NCI-H1048 (cell line): Measurements from ENCODE around the gene FHAD1.

Experiments
- DNase-seq: peaks from one replicate; lab custom pipeline; 2025; lab: John Stamatoyannopoulos, UW

The FHAD1 gene

DNA sequence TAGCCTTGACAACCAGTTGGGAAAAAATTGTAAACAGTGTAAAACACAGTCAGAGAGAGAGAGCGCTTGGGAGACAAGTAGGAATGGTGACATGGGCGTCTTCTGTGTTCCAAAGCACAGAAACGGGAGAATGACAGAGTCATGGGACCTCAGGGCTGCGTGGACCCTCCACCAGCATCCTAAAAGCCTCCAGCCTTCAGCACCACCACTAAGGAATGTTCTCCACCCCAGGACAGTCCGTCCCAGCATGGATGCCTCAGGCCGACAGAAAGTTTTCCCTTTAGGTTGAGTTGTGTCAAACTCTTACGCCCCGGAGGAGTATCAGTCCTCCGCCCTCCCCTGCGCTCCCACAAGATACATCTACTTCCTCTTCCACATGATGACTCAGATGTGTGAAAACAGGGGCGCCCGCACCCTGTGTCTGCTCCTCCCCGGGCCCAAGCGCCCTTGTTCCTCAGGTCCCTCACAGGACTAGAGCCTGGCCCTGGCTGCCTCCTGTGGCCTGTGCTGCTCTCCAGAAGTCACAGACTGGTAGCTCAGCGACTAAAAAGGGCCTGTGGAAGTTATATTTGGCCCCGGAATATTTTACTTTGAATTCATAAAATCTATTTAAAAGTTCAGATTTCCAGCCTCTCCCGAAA is 98.8 kb downstream of the FHAD1 start:
- no peak for DNase-seq

DNA sequence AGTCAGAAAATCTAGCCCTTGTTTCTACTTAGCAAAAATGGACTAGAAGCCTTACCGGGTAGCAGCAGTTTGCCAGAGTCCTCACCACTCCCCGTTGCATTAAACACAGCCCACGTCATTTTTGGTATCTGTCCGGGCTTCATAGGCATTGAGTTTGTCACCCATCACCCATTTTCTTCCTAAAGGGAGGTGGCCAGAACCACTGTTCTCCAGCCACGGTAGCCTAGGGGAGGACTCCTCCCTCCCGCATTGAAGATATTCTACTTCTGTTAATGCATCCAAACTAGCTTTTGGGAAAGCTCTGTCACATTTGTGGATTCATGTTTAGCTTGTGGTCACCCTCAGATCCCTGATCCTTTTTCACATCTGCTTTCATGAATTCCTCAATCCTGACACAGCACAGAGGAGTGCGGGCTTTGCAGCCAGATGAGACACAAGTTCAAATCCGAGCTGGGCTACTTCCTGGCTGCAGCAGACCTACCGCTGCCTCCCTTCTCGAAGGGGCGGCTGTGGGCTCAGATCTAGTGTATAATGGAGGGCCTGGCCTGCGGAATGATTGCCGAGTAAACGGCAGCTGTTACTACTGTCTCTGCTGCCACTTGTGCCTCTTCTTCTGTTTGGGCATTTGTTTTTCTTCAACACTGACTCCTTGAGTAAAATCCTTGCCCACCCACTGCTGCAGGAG is 99.5 kb downstream of the FHAD1 start:
- DNase-seq = no peak

DNA sequence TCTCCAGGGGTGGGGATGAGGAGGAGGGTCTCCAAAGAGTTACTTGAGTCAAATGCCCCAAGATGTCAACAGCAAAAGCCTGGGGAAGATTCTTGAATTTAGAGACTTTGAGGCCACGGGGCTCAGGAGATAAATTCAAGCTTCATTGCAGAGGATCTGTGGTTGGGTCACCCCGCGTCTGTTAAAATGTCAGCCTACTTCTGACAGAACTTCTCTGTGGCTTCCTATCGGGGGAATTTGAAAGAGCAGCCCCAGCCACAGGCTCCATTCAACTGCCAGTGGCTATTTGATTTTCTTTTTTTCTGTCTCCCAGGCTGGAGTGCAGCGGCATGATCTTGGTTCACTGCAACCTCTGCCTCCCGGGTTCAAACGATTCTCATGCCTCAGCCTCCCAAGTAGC is 100.2 kb downstream of the FHAD1 start:
- no peak for DNase-seq

- no peak for DNase-seq
These were observed 101.6 kb downstream of the FHAD1 start for GRCh38 chr1:15348648-15349047.

DNA sequence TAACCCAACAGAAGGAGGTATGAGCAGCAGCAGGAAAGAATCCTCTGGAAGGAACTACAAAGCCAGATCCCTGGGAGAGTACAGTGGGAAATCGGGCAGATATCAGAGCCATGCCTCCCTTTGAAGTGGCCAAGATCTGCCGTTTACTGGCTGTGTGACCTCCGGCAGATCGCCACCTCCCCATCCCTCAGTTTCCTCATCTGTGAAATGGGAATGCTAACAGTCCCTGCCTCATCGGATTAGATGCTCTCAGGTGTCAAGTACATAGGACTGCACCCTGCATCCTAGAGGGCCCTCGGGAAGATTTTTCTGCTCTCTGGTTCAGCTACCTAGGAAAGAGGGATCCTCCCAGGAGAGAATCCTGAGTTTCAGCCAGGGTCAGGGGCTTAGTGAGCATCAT is 102.1 kb downstream of the FHAD1 start:
- DNase-seq = no peak

DNA sequence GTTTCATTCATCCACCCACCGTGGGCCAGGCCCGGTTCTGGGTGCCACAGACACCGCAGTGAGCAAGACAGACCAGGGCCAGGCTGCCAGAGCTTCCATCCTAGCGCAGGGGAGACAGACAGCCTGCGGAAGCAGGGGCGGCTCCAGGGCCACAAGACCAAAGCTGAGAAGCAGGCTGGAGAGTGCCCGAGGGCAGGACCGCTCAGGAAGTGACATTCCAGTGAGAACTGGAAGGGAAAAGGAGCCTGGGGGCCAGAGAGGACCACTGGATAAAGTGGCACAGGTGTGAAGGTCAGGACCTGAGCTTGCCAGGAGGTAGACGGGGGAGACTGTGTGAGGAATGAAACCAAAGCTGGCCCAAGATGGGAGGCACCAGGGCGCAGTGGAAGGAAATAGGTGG is 103.1 kb downstream of the FHAD1 start:
- DNase-seq = no peak

GRCh38 chr1:15350551-15351200 is 103.7 kb downstream of the FHAD1 start:
- no peak for DNase-seq

DNA sequence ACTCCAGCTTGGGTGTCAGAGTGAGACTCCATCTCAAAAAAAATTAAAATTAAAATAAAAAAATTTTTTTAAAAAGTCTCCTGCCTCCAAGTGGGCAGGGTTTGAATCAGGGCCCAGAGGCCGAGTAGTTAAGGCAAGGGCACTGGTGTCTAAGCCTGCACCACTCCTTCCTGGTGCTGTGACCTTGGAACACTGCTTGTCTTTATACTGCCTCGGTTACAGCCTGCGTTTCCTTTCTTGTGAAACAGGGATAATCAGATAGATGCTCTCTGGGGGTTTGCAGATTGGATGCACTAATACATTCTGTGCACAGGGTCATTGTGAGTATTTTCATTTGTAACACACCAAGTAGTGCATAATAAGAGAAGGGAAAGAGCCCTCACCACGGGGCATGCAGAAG is 104.3 kb downstream of the FHAD1 start:
- no peak for DNase-seq

DNA sequence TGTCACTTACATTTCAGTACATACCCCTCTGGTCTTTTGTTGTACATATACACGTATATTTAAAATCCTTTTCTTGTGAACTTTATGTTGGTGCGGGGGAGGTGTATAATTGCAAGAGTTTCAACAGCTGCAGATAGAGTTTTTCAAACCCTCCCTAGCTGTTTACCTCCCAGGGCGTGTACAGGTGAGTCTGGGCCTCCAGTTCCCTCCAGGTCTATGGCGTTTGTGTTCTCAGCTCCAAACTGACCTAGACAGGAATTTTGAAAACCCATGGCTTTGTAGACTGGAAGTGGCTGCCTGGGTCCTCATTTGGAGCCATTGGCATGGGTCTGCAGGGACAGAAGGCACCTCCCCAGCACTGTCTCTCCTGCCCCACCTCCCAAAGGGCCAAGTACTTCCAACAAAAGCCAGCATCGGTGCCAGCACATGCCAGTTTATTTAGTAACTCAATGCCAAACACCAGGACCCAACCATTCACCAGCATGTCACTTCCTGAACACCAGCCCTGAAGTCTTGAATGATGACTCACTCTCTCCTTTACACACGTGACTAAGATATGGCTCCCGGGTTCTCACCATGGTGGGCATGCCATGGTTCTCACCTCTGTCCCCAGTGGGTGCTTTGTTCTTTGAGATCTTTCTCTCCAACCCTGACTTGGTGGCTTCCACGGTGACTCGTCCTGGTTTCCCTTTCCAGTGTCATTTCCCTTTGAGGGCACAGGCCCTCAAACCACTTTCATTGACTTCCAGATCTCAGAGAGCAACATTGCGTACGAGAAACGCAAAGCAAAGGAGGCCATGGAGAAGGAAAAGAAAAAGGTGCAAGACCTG is 105.3 kb downstream of the FHAD1 start:
- DNase-seq = no peak

DNA sequence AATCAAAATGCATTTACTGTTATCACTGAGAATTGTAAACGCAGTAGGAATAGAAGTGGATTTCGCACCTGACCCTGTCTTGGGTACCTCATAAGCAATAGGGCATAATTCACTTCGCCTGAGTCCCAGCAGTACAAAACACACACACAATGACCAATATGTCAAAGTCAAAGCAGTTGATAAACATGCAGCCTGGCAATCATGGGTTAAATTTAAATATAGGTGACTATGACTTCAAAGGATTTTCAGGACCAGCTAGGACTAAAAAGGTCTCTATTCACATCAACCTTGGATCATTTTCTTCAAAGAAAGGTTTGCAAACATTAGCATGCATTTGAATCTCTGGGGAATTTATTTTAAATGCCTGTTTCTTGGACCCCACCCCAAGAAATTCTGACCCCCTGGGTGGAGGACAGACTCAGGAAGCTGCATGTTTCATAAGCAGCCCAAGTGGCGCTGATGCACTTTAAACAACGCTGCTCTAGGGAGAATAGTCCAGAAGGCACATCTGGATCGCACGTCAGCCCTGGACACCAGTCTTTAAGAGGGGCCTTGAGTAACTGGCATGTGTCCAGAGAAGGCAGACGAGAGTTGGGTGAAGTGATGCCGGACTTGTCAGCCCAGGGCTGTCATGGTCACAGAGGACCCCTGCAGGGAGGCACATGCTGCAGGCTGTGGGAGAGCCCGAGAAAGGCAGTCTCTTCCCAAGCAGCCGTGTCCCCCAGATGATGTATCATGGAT is 107.0 kb downstream of the FHAD1 start:
- no peak for DNase-seq

DNA sequence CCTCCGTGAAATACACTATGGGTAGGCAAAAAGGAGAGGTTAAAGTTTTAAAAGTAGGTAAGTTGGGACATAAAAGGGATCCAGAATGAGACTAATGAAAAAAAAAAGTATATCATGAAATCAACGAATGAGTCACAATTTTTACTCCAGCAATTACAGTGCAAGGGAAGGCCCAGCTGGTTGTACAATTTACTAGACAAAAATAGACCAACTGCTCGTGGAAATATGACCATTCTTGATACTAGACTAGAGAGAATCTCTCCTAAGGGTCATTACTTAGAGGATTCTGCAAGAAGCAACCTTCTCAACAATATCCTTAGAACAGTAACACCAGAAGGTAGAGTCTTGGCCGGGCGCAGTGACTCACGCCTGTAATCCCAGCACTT is 107.5 kb downstream of the FHAD1 start:
- no peak for DNase-seq

- DNase-seq = no peak
These were observed 109.1 kb downstream of the FHAD1 start for GRCh38 chr1:15355968-15356625.

DNA sequence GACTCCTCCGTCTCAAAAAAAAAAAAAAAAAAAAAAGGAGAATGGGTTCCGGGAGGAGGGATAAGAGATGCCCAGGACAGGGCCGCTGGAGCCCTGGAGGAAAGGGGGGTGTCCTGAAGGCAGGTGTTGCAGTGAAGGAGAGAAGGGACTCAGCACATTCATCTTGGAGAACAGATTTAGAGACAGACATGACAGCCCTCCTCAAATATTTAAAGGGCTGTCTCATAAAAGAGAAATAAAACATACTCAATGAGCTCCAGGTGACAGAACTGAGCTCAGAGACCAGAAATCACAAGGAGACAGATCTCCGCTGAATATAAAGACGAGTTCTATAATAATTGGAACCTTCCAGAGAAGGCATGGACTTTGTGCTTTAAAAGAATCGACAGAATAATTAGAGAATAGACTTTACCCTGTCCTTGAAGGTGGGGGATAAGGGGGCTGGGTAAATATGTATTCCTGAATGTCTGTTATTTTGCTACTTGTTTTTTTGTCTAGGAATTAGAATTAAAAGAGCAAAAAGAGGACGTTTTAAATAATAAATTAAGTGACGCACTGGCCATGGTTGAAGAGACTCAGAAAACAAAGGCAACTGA is 110.7 kb downstream of the FHAD1 start:
- DNase-seq = no peak

GRCh38 chr1:15358565-15359133 is 111.6 kb downstream of the FHAD1 start:
- no peak for DNase-seq

DNA sequence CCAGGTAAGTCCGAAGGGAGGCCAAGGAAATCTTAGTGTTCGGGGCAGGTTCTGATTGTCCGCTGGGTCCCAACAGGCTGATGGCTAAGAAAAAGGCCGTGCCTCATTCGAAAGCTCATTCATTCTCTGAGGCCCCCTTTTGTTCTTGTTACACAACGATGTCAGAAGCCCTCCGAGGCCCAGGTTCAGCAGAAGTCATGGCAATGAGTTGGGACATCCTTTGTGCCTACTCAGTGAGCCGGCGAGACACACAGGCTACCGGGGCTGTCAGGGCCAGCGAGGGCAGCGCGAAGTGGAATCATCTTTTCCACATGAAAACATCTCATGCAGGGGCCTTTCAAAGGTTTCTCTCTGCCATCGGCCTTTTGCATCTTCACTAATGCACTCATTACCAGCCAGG is 113.7 kb downstream of the FHAD1 start:
- DNase-seq = no peak

- no peak for DNase-seq
These were observed 115.2 kb downstream of the FHAD1 start for GRCh38 chr1:15362096-15362736.

DNA sequence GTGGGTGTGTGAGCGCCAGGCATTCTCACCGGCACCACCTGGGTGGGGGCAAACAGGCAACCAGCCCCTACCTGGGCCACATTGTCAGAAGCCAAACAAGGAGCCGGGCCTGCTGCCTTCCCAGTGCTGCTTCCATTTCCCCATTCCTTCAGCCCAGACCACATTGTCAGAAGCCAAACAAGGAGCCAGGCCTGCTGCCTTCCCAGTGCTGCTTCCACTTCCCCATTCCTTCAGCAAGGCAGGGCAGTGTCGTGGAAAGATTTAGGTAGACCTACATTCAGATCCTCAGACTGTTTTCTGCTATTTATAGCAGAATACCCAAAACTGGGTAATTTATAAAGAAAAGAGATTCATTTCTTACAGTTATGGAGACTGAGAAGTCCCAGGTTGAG is 115.7 kb downstream of the FHAD1 start:
- no peak for DNase-seq

DNA sequence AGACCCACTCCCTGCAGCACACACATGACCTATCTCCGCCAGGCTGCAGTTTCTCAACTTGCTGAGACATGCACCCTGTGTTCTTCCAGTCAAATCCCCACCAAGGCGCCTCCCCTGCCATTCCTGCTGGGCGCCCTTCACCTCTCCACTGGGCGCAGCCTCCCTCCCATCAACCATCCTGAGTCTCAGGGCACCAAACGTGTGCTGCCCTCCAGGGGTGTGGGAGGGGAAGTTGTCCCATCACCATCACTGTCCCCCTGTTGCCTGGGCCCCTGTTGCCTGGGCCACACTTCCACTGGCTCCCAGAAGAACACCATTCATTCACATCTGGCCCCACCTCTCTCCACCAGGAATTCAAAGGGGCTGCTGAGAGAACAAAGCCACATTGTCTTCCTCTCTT is 117.7 kb downstream of the FHAD1 start:
- no peak for DNase-seq

GRCh38 chr1:15368888-15369287 is 121.9 kb downstream of the FHAD1 start:
- DNase-seq = no peak

DNA sequence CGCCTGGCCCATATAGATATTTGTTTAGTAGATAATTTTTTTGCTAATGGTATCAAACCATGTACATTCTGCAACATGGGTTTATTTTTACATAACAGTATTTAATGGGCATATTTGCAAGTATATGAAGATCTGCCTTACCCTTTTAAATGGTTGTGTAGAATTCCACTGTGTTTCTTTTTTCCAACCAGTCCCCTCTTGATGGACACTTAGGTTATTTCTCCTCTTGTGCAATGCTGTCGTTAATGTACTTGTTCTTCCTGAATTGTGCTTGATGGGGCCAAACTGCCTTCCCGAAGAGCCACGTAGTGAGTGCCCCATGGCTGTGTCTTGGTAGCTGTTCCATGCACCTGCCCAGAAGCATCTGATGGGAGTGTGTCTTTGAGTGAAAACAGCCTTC is 123.2 kb downstream of the FHAD1 start:
- no peak for DNase-seq
